Calu3 (cell line): ENCODE results near the gene TLL1. TPM values are rescaled to one million over a fixed set of nuclear protein-coding genes. Genes with fewer than 3 reads are reported as not detected.

ENCODE experiments used
- BruUV-seq: library from RNA; stranded (reverse); fragments of 400-500 nt; replicated peaks from 2 replicates; lab custom pipeline; 2021; lab: Mats Ljungman, UMichigan
- CTCF ChIA-PET: fragments of 300-600 bp; sonication (Branson Sonifier 250); formaldehyde crosslinking; loops from one replicate; lab custom pipeline; 2022; ENCODE audit warnings: antibody characterized with exemption; lab: Charles Lee
- DNase-seq: peaks from one replicate; pipeline ENCODE4 v3.0.0; 2022
- H3K27ac Mint-ChIP-seq: one replicate; pipeline ENCODE4 v1.8.0; 2022; ENCODE audit warnings: mixed read lengths; ENCODE audit not compliant: unreplicated experiment
- H3K27me3 Mint-ChIP-seq: one replicate; pipeline ENCODE4 v1.8.0; 2022; ENCODE audit warnings: mixed read lengths; ENCODE audit not compliant: unreplicated experiment
- H3K36me3 Mint-ChIP-seq: one replicate; pipeline ENCODE4 v1.8.0; 2022; ENCODE audit warnings: mild to moderate bottlenecking, moderate library complexity, mixed read lengths; ENCODE audit not compliant: insufficient read depth, unreplicated experiment
- H3K4me1 Mint-ChIP-seq: one replicate; pipeline ENCODE4 v1.8.0; 2022; ENCODE audit warnings: mild to moderate bottlenecking, low read depth, mixed read lengths; ENCODE audit not compliant: unreplicated experiment
- H3K4me3 Mint-ChIP-seq: one replicate; pipeline ENCODE4 v1.8.0; 2022; ENCODE audit warnings: mild to moderate bottlenecking, low read depth, moderate library complexity, mixed read lengths; ENCODE audit not compliant: unreplicated experiment
- H3K9me3 Mint-ChIP-seq: one replicate; pipeline ENCODE4 v1.8.0; 2022; ENCODE audit warnings: low read depth, mixed read lengths; ENCODE audit not compliant: unreplicated experiment
- CTCF ChIP-seq: fragments of 200-600 bp; IDR thresholded peaks from one replicate; pipeline ENCODE4 v1.8.0; 2022; ENCODE audit warnings: antibody characterized with exemption; ENCODE audit not compliant: unreplicated experiment
- intact Hi-C: fragments of 100-400 bp; cut with micrococcal nuclease; formaldehyde crosslinking; loops from one replicate; pipeline ENCODE4 v1.10.0; 2022; ENCODE audit not compliant: unreplicated experiment
- total RNA-seq: library from RNA; stranded (reverse); gene quantifications from 2 replicates; pipeline ENCODE4 v1.2.3, GENCODE V29; 2022

TLL1 gene
- total RNA-seq, 1 experiment from 2014 or later: not detected

- TF ChIP-seq CTCF: no peak
- CTCF ChIA-PET: no interaction called here
- no TSS peak for BruUV-seq
- H3K27ac Mint-ChIP-seq: no peak overlapping the region
- no peak overlapping the region for H3K4me3 Mint-ChIP-seq
- intact Hi-C loops: no loop called here
- no peaks in the 10 kb centered on the region for H3K4me1 Mint-ChIP-seq
- no peaks in the 10 kb centered on the region for H3K9me3 Mint-ChIP-seq
- DNase-seq: no peak
- no peaks in the 10 kb centered on the region for H3K36me3 Mint-ChIP-seq
- no peaks in the 10 kb centered on the region for H3K27me3 Mint-ChIP-seq
Observed at GRCh38 chr4:165879641-165880040, 6.6 kb downstream of the TLL1 start.

GRCh38 chr4:165894159-165894558, 21.1 kb downstream of the TLL1 start:
- H3K4me3 Mint-ChIP-seq: no peak overlapping the region
- TF ChIP-seq CTCF: no peak
- H3K27me3 Mint-ChIP-seq: no peaks in the 10 kb centered on the region
- peaks cover 2% of the 10 kb centered on the region for H3K9me3 Mint-ChIP-seq
- intact Hi-C loops: no loop called here
- CTCF ChIA-PET: no interaction called here
- H3K27ac Mint-ChIP-seq: no peak overlapping the region
- H3K36me3 Mint-ChIP-seq: no peaks in the 10 kb centered on the region
- no peak for DNase-seq
- no peaks in the 10 kb centered on the region for H3K4me1 Mint-ChIP-seq
- no TSS peak for BruUV-seq

GRCh38 chr4:165905405-165906027, 32.5 kb downstream of the TLL1 start:
- TF ChIP-seq CTCF: no peak
- CTCF ChIA-PET: no interaction called here
- H3K4me3 Mint-ChIP-seq: no peak overlapping the region
- DNase-seq: no peak
- no peak overlapping the region for H3K27ac Mint-ChIP-seq
- intact Hi-C loops: no loop called here
- no peaks in the 10 kb centered on the region for H3K27me3 Mint-ChIP-seq
- no peaks in the 10 kb centered on the region for H3K9me3 Mint-ChIP-seq
- peaks cover 8% of the 10 kb centered on the region for H3K4me1 Mint-ChIP-seq
- no TSS peak for BruUV-seq
- no peaks in the 10 kb centered on the region for H3K36me3 Mint-ChIP-seq

- Mint-ChIP-seq H3K9me3 (no peaks in the 10 kb centered on the region), H3K27ac (no peak overlapping the region), H3K36me3 (no peaks in the 10 kb centered on the region), H3K4me1 (peaks cover 8% of the 10 kb centered on the region), H3K4me3 (no peak overlapping the region), H3K27me3 (no peaks in the 10 kb centered on the region)
- intact Hi-C loops: no loop called here
- CTCF ChIA-PET: no interaction called here
- BruUV-seq: no TSS peak
- DNase-seq: no peak
- no peak for TF ChIP-seq CTCF
Observed at GRCh38 chr4:165906272-165906671, 33.2 kb downstream of the TLL1 start.
